GM18505 (cell line): ENCODE measurements around the gene CRACR2A.

ENCODE experiments used
- ATAC-seq: cut with Tn5 transposase; IDR thresholded peaks from one replicate; pipeline ENCODE4 v1.9.1; 2021; ENCODE audit not compliant: unreplicated experiment
- POLR2A ChIP-seq: IDR thresholded peaks from 4 replicates; pipeline ENCODE4 v1.6.1; 2011; ENCODE audit warnings: borderline replicate concordance; ENCODE audit not compliant: insufficient read depth, insufficient read length; ENCODE audit errors: extremely low read depth

The CRACR2A gene

DNA sequence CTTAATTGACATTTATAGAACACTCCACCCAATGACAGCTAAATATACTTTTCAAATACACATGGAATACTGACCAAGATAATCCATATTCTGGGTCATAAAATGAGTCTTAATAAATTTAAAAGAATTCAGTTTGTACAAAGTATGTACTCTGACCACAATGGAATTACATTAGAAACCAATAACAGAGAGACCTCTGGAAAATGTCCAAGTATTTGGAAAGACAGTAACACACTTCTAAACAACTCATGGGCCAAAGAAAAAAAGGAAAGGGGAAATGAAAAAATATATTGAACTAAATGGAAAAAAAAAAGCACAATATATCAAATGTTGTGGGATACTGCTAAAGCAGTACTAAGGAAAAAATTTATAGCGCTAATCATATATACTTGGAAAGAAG lies 52.0 kb downstream of the CRACR2A start:
- TF ChIP-seq POLR2A = no peak
- no peak for ATAC-seq

GRCh38 chr12:3698218-3698974 lies 54.5 kb downstream of the CRACR2A start:
- ATAC-seq = no peak
- no peak for TF ChIP-seq POLR2A

- no peak for ATAC-seq
- TF ChIP-seq POLR2A = no peak
Measured at GRCh38 chr12:3697311-3697870, 55.5 kb downstream of the CRACR2A start.

- no peak for ATAC-seq
- no peak for TF ChIP-seq POLR2A
Measured at GRCh38 chr12:3694673-3695072, 58.2 kb downstream of the CRACR2A start.

GRCh38 chr12:3692616-3693365 lies 60.1 kb downstream of the CRACR2A start:
- no peak for ATAC-seq
- no peak for TF ChIP-seq POLR2A

GRCh38 chr12:3686463-3686862 lies 66.4 kb downstream of the CRACR2A start:
- TF ChIP-seq POLR2A = no peak
- ATAC-seq = no peak

DNA sequence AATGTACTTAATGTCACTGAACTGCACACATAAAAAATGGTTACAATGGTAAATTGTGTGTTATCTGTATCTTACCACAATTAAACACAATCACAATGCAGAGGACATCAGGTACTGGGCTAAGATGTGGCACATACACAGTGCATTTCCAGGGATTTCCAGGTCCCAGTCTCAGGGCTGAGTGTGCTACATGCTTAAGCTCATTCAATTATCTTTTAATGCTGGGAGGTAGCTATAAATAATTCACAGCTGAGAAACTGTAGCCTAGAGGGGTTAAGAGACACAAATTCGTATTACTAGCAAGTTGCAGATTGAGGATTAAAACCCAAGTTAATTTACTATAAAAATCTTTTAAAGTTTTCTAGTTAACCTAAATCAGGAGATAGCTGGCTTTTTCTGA lies 67.1 kb downstream of the CRACR2A start:
- no peak for TF ChIP-seq POLR2A
- ATAC-seq = no peak

- no peak for ATAC-seq
- TF ChIP-seq POLR2A = no peak
Measured at GRCh38 chr12:3684449-3685051, 68.4 kb downstream of the CRACR2A start.

GRCh38 chr12:3683670-3684069 lies 69.2 kb downstream of the CRACR2A start:
- no peak for ATAC-seq
- no peak for TF ChIP-seq POLR2A

- ATAC-seq = no peak
- TF ChIP-seq POLR2A = no peak
Measured at GRCh38 chr12:3681595-3682061, 71.3 kb downstream of the CRACR2A start.

DNA sequence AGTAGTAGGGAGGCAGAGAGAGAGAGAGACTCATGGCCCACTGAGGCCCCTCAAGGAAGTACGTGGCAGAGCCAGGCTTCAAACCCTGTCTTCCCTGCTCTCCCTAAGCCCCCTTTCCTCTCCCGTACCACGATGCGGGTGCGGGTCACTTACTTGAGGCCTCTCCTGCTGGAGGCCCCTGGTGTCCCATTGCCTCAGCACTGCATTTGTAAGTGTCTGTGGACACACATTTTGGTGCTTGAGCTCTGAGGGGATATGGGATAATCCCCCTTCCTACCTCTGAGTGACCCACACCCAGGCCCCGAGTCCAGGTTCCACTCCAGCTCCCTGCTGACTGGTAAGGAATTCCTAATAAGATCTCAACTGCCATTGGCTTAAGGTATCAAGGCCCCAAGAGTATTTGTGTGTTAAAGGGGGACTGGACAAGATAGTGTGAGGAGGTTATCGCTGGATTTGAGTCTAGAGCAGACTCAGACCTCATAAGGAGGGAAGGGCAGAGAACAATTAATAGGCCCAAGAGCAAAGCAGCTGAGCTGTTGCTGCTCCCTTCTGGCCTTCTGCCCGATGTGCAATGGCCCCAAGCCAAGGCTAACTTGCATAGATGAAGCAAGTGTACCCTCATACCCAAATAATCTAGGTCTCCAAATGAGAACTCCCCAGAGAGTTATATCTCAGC lies 71.9 kb downstream of the CRACR2A start:
- TF ChIP-seq POLR2A = no peak

DNA sequence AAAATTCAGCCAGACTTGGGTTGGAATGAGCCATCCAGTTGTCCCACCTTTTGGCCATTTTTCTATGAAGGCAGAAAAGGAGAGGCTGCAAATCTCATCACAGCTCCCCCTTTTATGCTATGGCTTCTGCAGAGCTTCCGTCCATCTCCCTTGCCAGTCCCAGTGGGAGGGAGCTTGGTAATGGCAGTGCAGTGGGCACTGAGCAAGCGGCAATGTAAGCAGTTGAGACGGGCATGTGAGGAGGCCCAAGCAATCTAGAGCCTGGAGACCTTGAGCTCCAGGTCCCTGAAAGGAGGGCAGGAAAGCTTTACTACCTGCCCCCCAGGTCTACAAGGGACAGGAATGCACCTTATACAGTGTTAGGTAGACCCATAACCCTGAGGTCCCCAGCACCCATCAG lies 73.1 kb downstream of the CRACR2A start:
- ATAC-seq = no peak
- TF ChIP-seq POLR2A = no peak

More for the DNA sequence above, 71.9 kb downstream of the CRACR2A start:
- no peak for ATAC-seq

DNA sequence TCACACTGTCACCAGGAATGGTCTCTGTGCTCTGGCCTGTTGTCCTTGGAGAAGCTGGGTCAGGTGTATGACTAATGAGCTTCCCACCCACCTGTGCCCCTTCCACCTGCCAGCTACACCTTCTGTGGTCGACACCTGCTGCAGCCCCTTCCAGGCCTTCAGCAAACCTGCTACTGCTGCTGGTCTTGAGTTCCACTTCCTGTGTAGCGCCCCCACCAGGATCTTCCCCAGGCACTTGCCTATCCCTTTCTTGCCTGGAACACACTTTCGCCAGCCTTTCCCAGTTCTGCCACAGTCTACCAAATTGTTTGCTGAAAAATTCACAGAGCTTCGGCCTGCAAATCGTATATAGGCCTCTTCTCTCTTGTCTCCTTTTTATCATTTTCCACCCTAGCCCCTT lies 75.3 kb downstream of the CRACR2A start:
- TF ChIP-seq POLR2A = no peak
- ATAC-seq = no peak
